Measurements from ENCODE around the gene RELN. TPM values are rescaled to one million over a fixed set of nuclear protein-coding genes. Genes with fewer than 3 reads are reported as not detected.

The RELN gene
- total and polyA plus RNA-seq, 2 of the 13 experiments (the other 11 are each of a cell fraction or from before 2014, with no cell fraction given) = 315 to 332 TPM

- no peak for TF ChIP-seq NPAS2 (CRISPR knock-in tag; IDR thresholded peaks at IDR 0.05; ENCODE audit: borderline replicate concordance)
- TF ChIP-seq, protein P1, sequence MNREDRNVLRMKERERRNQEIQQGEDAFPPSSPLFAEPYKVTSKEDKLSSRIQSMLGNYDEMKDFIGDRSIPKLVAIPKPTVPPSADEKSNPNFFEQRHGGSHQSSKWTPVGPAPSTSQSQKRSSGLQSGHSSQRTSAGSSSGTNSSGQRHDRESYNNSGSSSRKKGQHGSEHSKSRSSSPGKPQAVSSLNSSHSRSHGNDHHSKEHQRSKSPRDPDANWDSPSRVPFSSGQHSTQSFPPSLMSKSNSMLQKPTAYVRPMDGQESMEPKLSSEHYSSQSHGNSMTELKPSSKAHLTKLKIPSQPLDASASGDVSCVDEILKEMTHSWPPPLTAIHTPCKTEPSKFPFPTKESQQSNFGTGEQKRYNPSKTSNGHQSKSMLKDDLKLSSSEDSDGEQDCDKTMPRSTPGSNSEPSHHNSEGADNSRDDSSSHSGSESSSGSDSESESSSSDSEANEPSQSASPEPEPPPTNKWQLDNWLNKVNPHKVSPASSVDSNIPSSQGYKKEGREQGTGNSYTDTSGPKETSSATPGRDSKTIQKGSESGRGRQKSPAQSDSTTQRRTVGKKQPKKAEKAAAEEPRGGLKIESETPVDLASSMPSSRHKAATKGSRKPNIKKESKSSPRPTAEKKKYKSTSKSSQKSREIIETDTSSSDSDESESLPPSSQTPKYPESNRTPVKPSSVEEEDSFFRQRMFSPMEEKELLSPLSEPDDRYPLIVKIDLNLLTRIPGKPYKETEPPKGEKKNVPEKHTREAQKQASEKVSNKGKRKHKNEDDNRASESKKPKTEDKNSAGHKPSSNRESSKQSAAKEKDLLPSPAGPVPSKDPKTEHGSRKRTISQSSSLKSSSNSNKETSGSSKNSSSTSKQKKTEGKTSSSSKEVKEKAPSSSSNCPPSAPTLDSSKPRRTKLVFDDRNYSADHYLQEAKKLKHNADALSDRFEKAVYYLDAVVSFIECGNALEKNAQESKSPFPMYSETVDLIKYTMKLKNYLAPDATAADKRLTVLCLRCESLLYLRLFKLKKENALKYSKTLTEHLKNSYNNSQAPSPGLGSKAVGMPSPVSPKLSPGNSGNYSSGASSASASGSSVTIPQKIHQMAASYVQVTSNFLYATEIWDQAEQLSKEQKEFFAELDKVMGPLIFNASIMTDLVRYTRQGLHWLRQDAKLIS (CRISPR knock-in tag; IDR thresholded peaks at IDR 0.05) = no peak
- no peak for TF ChIP-seq MED13 (CRISPR knock-in tag; IDR thresholded peaks at IDR 0.05)
- no peak for TF ChIP-seq IKZF1 (IDR thresholded peaks at IDR 0.05)
- TF ChIP-seq TFE3 (CRISPR knock-in tag; IDR thresholded peaks at IDR 0.05) = 0 out of 2 replicates have a peak, but pooled peaks have one; percentile 39
- peak; percentile 86 for TF ChIP-seq ZNF362 (CRISPR knock-in tag; IDR thresholded peaks at IDR 0.05; ENCODE audit: borderline replicate concordance)
- TF ChIP-seq, protein P2, sequence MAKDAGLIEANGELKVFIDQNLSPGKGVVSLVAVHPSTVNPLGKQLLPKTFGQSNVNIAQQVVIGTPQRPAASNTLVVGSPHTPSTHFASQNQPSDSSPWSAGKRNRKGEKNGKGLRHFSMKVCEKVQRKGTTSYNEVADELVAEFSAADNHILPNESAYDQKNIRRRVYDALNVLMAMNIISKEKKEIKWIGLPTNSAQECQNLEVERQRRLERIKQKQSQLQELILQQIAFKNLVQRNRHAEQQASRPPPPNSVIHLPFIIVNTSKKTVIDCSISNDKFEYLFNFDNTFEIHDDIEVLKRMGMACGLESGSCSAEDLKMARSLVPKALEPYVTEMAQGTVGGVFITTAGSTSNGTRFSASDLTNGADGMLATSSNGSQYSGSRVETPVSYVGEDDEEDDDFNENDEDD (CRISPR knock-in tag; IDR thresholded peaks at IDR 0.05; ENCODE audit: borderline replicate concordance) = no peak
- TF ChIP-seq JUND (CRISPR knock-in tag; IDR thresholded peaks at IDR 0.05) = no peak
- no peak for TF ChIP-seq LCORL (IDR thresholded peaks at IDR 0.05)
- peak; percentile 89 for TF ChIP-seq LCORL (CRISPR knock-in tag; IDR thresholded peaks at IDR 0.05)
- peak; percentile 49; the same call in 1 of the 2 replicates for TF ChIP-seq TBX2 (CRISPR knock-in tag; IDR thresholded peaks at IDR 0.05; ENCODE audit: borderline replicate concordance)
- peak; percentile 36; the same call in 1 of the 2 replicates for TF ChIP-seq HNF4A (CRISPR knock-in tag; IDR thresholded peaks at IDR 0.05)
- TF ChIP-seq ZNF816 (CRISPR knock-in tag; IDR thresholded peaks at IDR 0.05; ENCODE audit: borderline replicate concordance) = no peak
- TF ChIP-seq, protein P3, sequence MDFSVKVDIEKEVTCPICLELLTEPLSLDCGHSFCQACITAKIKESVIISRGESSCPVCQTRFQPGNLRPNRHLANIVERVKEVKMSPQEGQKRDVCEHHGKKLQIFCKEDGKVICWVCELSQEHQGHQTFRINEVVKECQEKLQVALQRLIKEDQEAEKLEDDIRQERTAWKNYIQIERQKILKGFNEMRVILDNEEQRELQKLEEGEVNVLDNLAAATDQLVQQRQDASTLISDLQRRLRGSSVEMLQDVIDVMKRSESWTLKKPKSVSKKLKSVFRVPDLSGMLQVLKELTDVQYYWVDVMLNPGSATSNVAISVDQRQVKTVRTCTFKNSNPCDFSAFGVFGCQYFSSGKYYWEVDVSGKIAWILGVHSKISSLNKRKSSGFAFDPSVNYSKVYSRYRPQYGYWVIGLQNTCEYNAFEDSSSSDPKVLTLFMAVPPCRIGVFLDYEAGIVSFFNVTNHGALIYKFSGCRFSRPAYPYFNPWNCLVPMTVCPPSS (IDR thresholded peaks at IDR 0.05) = no peak
- TF ChIP-seq PATZ1 (CRISPR knock-in tag; IDR thresholded peaks at IDR 0.05) = no peak
- no peak for TF ChIP-seq KLF15 (CRISPR knock-in tag; IDR thresholded peaks at IDR 0.05; ENCODE audit: borderline replicate concordance)
Measured at GRCh38 chr7:104010052-104010909, 20.8 kb upstream of the RELN start (continued).
